ENCODE results near the gene CECR2.

Gene CECR2

DNA sequence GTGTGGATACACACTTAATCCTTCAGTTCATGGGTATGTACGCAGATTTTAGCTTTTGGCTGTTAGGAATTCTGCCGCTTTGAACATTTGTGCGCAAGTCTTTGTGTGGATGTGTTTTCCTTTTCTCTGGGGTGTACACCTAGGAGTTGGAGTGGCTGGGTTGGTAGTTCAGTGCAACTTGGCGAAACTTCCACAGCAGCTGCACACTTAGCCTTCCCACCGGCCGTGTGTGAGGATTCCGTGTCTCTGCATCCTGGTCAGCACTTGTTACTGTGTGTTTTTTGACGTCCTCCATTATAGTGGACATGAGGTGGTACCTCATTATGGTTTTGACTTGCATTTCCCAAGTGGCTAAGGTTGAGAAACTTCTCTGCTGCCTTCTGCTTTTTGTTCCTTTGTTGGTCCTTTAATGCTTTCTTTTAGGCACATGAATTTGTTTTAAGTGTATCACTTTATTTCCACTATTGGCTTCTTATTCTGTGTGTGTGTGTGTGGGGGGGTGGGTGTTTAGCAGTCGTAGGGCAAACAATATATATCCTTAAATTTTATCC lies 121.9 kb downstream of the CECR2 start:
- TF ChIP-seq CTCF (IDR thresholded peaks at IDR 0.05; ENCODE audit: insufficient read depth, low read depth, low read length, missing control alignments), result no peak
- H3K4me3 ChIP-seq (ENCODE audit: low read length), result no peak overlapping the region
- DNase-seq (ENCODE audit: low read depth), result no peak

GRCh38 chr22:17492247-17492646 lies 123.0 kb downstream of the CECR2 start:
- no peak overlapping the region for H3K4me3 ChIP-seq (ENCODE audit: low read length)
- DNase-seq (ENCODE audit: low read depth), result no peak
- no peak for TF ChIP-seq CTCF (IDR thresholded peaks at IDR 0.05; ENCODE audit: insufficient read depth, low read depth, low read length, missing control alignments)

DNA sequence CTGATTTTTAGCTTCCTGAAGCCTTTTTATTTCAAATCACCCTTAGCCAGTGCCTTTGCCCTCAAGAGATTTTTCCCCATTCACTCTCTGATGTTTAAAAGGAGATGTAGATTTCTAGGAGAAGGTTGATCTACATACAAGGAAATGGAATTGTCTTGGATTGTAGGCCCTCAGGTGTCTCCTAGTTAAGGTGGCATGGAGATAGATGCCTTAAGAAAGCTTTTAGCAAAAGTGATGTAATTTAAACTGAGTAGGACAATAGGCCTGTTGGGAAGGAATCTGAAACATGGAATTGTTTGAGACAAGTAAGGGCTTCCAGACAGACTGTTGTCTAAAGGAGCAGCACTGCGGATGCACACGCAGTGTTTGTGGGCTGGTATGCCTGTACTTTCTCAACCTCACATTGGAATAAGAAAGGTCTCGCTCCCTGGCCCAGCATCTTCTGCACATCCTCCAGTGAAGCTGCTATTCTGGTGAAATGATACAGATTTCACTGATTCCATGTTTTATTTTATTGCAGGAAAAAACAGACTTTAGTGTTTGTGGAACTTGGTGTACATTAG lies 124.2 kb downstream of the CECR2 start:
- no peak overlapping the region for H3K4me3 ChIP-seq (ENCODE audit: low read length)
- no peak for DNase-seq (ENCODE audit: low read depth)
- TF ChIP-seq CTCF (IDR thresholded peaks at IDR 0.05; ENCODE audit: insufficient read depth, low read depth, low read length, missing control alignments), result no peak

DNA sequence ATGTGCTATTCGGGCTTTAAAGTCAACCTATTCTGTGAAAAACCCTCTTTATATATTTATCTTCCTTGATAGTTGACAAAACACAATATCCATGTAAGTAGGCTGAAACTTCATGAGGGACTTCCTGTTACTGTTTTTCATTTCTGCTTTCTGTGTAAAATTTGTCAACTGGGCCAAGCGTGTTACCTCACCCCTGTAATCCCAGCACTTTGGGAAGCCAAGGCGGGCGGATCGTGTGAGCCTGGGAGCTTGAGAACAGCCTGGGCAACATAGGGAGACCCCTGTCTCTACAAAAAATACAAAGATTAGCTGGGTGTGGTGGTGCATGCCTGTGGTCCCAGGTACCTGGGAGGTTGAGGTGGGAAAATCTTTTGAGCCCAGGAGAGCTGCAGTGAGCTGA lies 127.6 kb downstream of the CECR2 start:
- no peak for DNase-seq (ENCODE audit: low read depth)
- H3K4me3 ChIP-seq (ENCODE audit: low read length), result no peak overlapping the region
- TF ChIP-seq CTCF (IDR thresholded peaks at IDR 0.05; ENCODE audit: insufficient read depth, low read depth, low read length, missing control alignments), result no peak

GRCh38 chr22:17501679-17502285 lies 132.5 kb downstream of the CECR2 start:
- DNase-seq (ENCODE audit: low read depth), result peak; percentile 74
- no peak overlapping the region for H3K4me3 ChIP-seq (ENCODE audit: low read length)
- TF ChIP-seq CTCF (IDR thresholded peaks at IDR 0.05; ENCODE audit: insufficient read depth, low read depth, low read length, missing control alignments), result peak; percentile 61

DNA sequence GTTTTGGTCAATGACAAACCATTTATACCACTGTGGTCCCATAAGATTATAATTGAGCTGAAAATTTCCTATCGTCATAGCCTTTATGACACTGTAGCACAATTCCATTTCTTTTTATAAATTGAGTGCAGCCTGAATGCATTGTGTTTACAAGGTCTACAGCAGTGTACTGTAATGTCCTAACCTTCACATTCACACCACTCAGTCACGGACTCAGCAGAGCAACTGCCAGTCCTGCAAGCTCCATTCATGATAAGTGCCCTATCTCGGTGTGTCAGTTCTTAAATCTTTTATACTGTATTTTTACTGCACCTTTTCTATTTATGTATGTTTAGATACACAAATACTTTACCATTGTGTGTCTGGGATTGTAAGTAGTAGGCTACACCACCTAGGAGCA lies 138.8 kb downstream of the CECR2 start:
- no peak overlapping the region for H3K4me3 ChIP-seq (ENCODE audit: low read length)
- no peak for DNase-seq (ENCODE audit: low read depth)
- TF ChIP-seq CTCF (IDR thresholded peaks at IDR 0.05; ENCODE audit: insufficient read depth, low read depth, low read length, missing control alignments), result no peak

GRCh38 chr22:17512960-17513359 lies 143.7 kb downstream of the CECR2 start:
- H3K4me3 ChIP-seq (ENCODE audit: low read length), result no peak overlapping the region
- DNase-seq (ENCODE audit: low read depth), result no peak
- TF ChIP-seq CTCF (IDR thresholded peaks at IDR 0.05; ENCODE audit: insufficient read depth, low read depth, low read length, missing control alignments), result no peak
